Glomerular visceral epithelial cell (primary cell): ENCODE results near the gene PNCK.

Experiments
- DNase-seq: peaks from one replicate; pipeline ENCODE4 v3.0.0-alpha.2; 2016; ENCODE audit errors: extremely low spot score

PNCK gene

DNA sequence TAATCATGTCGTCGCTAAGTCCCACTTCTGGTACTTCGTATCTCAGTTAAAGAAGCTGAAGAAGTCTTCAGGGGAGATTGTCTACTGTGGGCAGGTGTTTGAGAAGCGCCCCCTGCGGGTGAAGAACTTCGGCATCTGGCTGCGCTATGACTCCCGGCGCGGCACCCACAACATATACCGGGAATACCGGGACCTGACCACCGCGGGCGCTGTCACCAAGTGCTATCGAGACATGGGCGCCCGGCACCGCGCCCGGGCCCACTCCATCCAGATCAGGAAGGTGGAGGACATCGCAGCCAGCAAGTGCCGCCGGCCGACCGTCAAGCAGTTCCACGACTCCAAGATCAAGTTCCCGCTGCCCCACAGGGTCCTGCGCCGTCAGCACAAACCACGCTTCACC lies 11.3 kb downstream of the PNCK start:
- DNase-seq = no peak

- DNase-seq = no peak
These were observed 14.3 kb downstream of the PNCK start for GRCh38 chrX:153659268-153659667.

- DNase-seq = no peak
These were observed 16.5 kb downstream of the PNCK start for GRCh38 chrX:153657161-153657560.

DNA sequence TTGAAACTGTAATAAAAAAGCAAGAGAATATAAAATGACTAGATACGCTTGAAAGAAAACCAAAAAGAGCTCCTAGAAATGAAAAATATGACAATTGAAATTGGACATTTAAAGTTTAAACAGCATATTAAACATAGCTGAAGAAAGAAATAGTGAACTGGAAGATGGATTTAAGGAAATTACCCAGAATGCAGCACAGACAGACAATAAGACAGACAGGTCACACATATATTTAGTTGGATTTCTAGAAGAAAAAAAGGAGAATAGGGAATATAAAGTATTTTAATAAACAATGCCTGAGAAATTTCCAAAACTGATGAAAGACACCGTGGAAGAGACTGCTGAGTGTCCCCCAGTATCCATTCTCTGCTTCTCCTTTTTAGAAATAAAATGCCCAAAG lies 20.1 kb downstream of the PNCK start:
- no peak for DNase-seq

- no peak for DNase-seq
These were observed 22.0 kb downstream of the PNCK start for GRCh38 chrX:153651540-153652079.

DNA sequence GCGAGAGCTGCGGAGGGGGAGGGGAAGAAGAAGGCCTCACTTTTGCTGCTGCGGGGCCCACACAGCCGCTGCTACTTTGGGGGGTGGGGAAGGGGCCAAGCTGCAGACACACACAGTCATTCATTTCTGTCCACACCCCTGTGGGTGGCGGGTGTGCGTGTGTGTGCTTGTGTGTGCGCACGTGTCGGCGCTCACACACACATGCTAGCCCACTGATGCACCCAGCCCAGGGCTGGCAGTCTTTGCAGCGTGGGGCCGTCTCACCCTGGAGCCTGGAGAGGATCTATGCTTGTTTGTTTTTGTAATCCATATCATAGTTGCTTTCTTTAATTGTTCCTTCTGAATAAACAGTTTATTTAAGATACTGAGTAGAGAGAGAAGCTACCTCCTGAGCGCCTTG lies 22.7 kb downstream of the PNCK start:
- no peak for DNase-seq

GRCh38 chrX:153649915-153650782 lies 23.5 kb downstream of the PNCK start:
- DNase-seq = no peak

GRCh38 chrX:153649178-153649914 lies 24.3 kb downstream of the PNCK start:
- peak; percentile 5 for DNase-seq

DNA sequence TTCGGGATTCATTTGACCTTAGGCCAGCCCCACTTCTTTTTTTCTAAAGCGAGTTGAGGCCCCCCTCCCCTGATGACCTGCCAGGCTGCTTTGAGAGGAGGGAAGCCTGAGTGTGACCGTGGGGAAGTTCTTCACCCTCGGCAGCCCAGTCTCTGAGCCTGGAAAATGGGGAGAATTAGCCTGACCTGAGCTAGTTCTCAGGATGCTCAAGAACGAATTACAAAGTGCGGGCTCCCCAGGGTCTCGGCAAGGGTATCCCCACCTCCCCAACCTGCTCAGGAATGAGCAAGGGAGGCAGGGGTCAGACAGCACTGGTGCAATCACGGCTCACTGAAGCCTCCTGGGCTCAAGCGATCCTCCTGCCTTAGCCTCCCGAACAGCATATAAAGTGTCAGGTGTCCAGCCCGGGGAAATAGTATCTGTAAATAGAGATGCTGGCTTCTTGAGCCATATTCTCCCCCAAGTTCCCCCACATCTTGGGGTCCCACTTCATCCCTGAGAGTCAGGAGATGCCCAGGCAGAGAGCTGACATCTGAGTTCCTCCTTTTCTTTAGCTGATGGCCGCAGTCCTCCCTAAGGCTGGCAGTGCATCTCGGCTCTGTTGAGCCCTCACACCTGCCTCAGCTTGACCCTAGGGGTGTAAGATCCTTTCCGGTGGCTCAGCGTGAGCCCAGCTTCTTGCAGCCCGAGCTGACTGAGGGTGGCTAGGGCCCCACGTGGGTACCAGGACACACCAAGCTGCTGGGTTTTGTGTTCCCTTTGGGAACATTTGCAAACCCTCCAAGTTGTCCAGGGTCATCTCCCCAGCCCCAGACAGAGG lies 25.0 kb downstream of the PNCK start:
- DNase-seq = no peak

DNA sequence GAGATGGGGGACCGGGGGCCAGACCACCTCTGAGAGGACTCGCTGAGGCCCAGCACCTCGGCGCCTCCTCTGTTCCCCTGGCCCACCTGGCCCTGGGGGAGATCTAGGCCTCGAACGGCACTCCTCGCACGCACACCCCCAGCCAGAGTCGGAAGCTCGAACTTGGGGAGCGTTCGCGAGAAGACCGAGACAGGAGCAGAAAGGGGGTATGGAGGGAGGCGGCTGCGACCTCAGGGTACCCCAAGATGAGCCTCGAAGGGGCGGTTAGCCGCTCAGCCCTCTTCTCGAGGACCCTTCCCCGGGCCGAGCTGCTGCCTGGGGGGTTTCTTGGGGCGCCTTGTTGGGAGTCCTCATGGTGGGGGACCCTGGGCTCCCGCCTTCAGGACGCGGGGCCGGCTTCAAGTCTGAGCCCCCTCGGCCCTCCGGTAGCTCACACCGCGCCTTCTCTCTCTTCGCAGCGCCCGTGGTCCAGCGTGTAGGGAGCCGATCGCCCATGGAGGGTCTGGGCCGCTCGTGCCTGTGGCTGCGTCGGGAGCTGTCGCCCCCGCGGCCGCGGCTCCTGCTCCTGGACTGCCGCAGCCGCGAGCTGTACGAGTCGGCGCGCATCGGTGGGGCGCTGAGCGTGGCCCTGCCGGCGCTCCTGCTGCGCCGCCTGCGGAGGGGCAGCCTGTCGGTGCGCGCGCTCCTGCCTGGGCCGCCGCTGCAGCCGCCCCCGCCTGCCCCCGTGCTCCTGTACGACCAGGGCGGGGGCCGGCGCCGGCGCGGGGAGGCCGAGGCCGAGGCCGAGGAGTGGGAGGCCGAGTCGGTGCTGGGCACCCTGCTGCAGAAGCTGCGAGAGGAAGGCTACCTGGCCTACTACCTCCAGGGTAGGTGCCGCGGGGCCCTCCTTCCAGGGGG lies 25.9 kb downstream of the PNCK start:
- no peak for DNase-seq

GRCh38 chrX:153646620-153647373 lies 26.8 kb downstream of the PNCK start, which contains the start of gene DUSP9:
Gene DUSP9 (plus strand): TSS chrX:153647203. CDS start chrX:153647954, 751 bp downstream.
- DNase-seq = peak; percentile 31

DNA sequence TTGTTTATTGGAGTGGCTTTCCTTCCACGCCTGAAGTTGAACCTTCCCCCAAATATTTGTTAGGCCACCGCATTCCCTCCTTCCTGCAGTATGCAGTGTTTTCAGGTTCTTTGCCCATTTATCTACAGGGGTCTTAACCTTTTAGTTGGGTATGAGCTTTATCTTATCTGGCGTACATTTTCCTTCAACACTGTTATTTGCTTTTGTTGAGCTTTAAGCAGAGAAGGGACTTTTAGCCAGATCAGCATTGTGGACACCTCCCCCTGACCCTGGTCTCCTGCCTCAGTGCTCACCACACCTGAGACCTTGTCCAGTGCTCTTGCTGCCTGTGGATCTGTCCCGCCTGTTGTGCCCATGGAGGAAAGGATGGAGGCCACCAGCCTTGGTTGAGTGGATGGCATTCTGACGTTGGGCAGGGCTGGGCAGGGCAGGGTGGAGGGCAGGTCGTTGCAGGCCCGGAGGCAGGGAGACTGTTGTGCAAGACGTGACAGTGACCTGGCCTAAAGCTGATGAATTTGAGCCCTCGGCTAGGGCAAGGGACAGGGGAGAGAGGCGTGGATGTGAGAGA lies 27.6 kb downstream of the PNCK start:
- DNase-seq = no peak

GRCh38 chrX:153645151-153645550 lies 28.5 kb downstream of the PNCK start:
- no peak for DNase-seq

- DNase-seq = no peak
These were observed 29.1 kb downstream of the PNCK start for GRCh38 chrX:153644356-153645125.

DNA sequence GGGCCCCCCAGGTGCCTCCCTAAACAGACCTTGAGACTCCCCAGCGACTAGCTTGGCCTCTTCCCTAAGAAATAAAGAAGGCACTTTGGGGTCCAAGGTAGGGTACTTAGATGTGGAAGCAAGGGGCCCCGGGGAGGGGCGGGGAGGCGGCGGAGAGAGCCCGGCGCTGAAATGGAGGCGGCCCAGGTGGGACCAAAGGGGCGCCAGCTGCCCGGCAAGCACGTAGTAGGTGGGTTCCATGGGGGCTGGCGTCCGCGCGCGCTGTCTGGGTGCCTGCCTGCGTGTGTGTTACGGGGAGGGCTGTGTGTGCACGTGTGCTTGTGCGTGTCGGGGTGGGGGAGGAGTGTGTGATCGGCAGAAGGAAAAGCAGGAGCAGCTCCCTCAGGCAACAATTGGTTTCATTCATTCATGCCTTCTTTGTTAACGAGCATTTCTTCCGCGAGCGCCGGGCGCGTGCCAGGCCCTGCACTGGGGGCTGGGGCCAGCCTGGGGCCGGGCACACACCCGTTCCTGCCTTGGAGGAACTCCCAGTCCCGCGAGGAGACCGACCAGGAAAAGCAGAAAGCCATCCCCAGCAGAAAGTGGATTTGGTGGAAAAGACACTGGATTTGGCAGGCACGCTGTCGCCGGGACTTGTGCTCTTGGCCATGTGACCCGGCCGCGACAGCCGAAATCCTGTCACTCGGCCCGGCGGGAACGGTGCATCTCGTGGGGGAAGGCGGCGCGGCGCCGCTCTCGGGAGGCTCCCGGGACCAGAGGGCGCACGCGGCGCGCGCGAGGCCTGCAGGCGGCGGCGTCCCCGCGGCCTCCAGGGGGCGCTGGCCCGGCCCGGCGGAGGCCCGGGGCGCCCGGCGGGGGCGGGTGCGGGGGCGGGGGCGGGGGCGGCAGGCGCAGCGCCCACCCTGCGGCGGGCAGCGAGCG lies 29.9 kb downstream of the PNCK start:
- DNase-seq = no peak

GRCh38 chrX:153642655-153643430 lies 30.8 kb downstream of the PNCK start:
- DNase-seq = no peak

DNA sequence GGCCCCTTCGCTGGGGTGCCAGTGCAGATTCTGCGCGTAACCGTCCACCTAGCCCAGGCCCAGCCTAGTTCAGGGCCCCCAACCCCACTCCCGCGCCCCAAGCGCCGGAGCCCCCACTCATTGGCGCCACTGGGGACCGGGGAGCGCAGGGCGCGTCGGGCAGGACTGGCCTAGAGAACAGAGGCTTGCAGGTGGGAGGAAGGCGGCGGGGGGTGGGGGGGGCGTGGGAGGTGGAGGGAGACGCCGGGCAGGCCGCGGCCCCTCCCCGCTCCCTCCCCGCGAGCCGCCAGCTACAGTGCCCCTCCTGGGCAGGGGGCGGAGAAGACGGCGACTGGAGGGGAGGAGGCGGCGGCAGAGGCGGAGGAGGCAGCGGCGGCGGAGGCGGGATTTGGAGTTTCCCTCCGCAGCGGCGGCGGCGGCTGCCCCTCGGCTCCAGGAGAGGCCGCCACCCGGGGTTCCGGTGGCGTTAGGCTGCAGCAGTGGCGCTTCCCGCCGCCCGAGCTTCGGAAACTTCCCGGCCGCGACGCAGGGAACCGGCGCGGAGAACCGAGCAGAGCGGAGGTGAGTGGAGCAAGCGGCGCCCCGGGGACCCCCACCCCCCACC lies 31.5 kb downstream of the PNCK start:
- no peak for DNase-seq
